GM19463 (cell line): ENCODE measurements around the gene CRKL.
"Not testable (repeated sequence)": the region's sequence is repeated elsewhere in the genome, so short reads cannot be mapped to it uniquely, and the experiment has no call there.

ENCODE experiments used
- ATAC-seq: cut with Tn5 transposase; IDR thresholded peaks from one replicate; pipeline ENCODE4 v1.9.1; 2021; ENCODE audit warnings: mild to moderate bottlenecking, moderate library complexity; ENCODE audit not compliant: unreplicated experiment

The CRKL gene

GRCh38 chr22:20916916-20917810 is at the start of gene CRKL:
TSS of gene CRKL (plus strand) at chr22:20917407. CDS start at chr22:20917935, 528 bp downstream.
- ATAC-seq: peak; percentile 95

GRCh38 chr22:20868025-20868962 is 48.9 kb upstream of the CRKL start:
- no peak for ATAC-seq

- ATAC-seq: no peak
These were observed 48.0 kb upstream of the CRKL start for GRCh38 chr22:20869234-20869633.

GRCh38 chr22:20873214-20873613 is 44.0 kb upstream of the CRKL start:
- no peak for ATAC-seq

GRCh38 chr22:20875296-20875695 is 41.9 kb upstream of the CRKL start:
- ATAC-seq: no peak

GRCh38 chr22:20877715-20878114 is 39.5 kb upstream of the CRKL start:
- no peak for ATAC-seq

GRCh38 chr22:20881231-20881630 is 36.0 kb upstream of the CRKL start:
- ATAC-seq: no peak

GRCh38 chr22:20881869-20882815 is 35.1 kb upstream of the CRKL start:
- ATAC-seq: no peak

GRCh38 chr22:20882855-20883254 is 34.4 kb upstream of the CRKL start:
- ATAC-seq: no peak

- no peak for ATAC-seq
These were observed 32.8 kb upstream of the CRKL start for GRCh38 chr22:20884454-20884853.

- no peak for ATAC-seq
These were observed 32.1 kb upstream of the CRKL start for GRCh38 chr22:20885017-20885556.

- no peak for ATAC-seq
These were observed 31.5 kb upstream of the CRKL start for GRCh38 chr22:20885557-20886323.

- no peak for ATAC-seq
These were observed 29.8 kb upstream of the CRKL start for GRCh38 chr22:20887375-20887774.

- no peak for ATAC-seq
These were observed 28.0 kb upstream of the CRKL start for GRCh38 chr22:20889025-20889704.

- ATAC-seq: no peak
These were observed 27.2 kb upstream of the CRKL start for GRCh38 chr22:20889904-20890540.

- no peak for ATAC-seq
These were observed 26.2 kb upstream of the CRKL start for GRCh38 chr22:20890975-20891374.

GRCh38 chr22:20897737-20898136 is 19.5 kb upstream of the CRKL start:
- not testable (repeated sequence) for ATAC-seq

GRCh38 chr22:20899827-20900423 is 17.3 kb upstream of the CRKL start:
- ATAC-seq: no peak
